ENCODE data around the gene VPS26C.
"Not testable (repeated sequence)": the region's sequence is repeated elsewhere in the genome, so short reads cannot be mapped to it uniquely, and the experiment has no call there.

Gene VPS26C

DNA sequence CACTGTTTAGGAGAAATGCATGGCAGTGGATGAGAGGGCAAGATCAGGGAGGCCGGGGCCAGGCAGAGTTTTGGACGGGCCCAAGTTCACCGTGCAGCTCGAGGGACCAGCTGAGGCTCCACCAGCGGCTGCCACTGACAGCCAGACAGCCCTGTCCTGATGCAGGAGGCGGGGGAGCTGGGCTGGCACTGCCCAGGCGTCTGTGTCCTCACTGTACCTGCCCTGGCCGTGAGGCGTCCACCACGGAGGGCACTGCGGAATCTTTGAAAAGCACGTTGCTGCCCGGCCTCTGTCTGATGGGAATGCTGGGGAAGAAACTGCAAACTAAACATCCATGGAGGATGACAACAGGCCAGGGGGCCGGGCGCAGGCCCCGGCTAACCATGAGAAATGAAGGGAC, 35.5 kb downstream of the VPS26C start:
- no peak for DNase-seq (ENCODE audit: low read depth, low spot score)

DNA sequence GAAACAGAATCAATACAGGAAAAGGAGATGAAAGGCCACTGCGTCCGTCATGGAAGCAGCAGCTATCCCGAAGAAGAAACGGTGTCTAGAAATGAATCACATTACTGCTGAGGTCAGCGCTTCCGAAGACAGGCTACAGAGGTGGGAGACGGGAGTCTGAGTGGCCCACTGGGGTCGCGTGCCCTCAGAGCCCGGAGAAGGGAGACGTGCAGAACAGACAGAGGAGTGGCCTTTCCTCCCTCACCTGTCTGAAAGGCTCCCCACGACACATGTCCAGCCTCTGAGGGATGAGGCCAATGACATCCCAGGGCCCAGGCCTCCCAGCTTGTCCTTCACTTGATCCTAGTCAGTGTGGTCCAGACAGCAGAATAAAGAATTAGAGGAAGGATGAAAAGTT, 35.9 kb downstream of the VPS26C start:
- Histone ChIP-seq H3K9me3 (ENCODE audit: control insufficient read depth, insufficient read depth, low read length) (no peaks in the 10 kb centered on the region), H3K27me3 (ENCODE audit: control insufficient read depth, insufficient read depth, low read length) (no peaks in the 10 kb centered on the region), H3K4me1 (ENCODE audit: control insufficient read depth, insufficient read depth, low read length) (no peaks in the 10 kb centered on the region), H3K36me3 (ENCODE audit: control insufficient read depth, insufficient read depth, low read length) (peaks cover 26% of the 10 kb centered on the region), H3K27ac (ENCODE audit: low read length) (no peak overlapping the region), H3K4me3 (ENCODE audit: low read length) (no peak overlapping the region)
- no CpG with 5 or more reads among the region's 12 CpGs for WGBS (ENCODE audit: insufficient coverage, insufficient read length)
- no peak for DNase-seq (ENCODE audit: low read depth, low spot score)

More for the DNA sequence above, 35.5 kb downstream of the VPS26C start:
- H3K27me3 ChIP-seq (ENCODE audit: control insufficient read depth, insufficient read depth, low read length) = no peaks in the 10 kb centered on the region
- H3K4me1 ChIP-seq (ENCODE audit: control insufficient read depth, insufficient read depth, low read length) = no peaks in the 10 kb centered on the region
- no peak overlapping the region for H3K27ac ChIP-seq (ENCODE audit: low read length)
- no peaks in the 10 kb centered on the region for H3K9me3 ChIP-seq (ENCODE audit: control insufficient read depth, insufficient read depth, low read length)
- no peak overlapping the region for H3K4me3 ChIP-seq (ENCODE audit: low read length)
- peaks cover 23% of the 10 kb centered on the region for H3K36me3 ChIP-seq (ENCODE audit: control insufficient read depth, insufficient read depth, low read length)
- no CpG with 5 or more reads among the region's 16 CpGs for WGBS (ENCODE audit: insufficient coverage, insufficient read length)

DNA sequence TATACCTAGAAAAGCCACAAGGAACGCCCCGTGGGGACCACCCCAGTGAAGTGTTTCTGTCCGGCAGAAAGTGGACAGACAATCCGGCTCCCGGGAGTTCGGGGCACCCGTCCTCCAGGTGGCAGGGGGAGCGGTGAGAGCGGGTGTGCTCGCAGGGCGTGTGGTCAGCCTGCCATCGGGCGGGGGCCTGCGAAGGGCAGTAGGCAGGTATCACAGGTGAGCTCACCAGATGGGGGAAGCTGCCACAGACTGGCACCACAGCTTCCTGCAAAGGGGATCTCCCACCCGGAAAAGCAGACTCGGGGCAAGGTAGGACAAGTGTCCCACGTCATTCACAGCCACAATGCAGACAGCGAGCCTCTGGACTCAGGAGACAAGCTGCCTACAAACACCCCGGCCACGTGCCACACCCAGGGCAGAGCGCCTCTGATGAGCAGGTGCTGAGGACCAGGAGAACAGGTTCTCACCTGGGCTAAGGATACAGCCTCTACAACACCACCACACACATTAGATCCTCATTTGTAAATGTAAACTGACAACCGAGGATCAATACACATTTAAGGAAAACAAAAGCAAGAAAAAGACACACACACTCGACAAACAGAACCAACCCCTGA, 36.4 kb downstream of the VPS26C start:
- H3K9me3 ChIP-seq (ENCODE audit: control insufficient read depth, insufficient read depth, low read length) = no peaks in the 10 kb centered on the region
- H3K36me3 ChIP-seq (ENCODE audit: control insufficient read depth, insufficient read depth, low read length) = peaks cover 30% of the 10 kb centered on the region
- H3K27ac ChIP-seq (ENCODE audit: low read length) = no peak overlapping the region
- H3K4me1 ChIP-seq (ENCODE audit: control insufficient read depth, insufficient read depth, low read length) = no peaks in the 10 kb centered on the region
- H3K27me3 ChIP-seq (ENCODE audit: control insufficient read depth, insufficient read depth, low read length) = no peaks in the 10 kb centered on the region
- DNase-seq (ENCODE audit: low read depth, low spot score) = no peak
- no peak overlapping the region for H3K4me3 ChIP-seq (ENCODE audit: low read length)
- no CpG with 5 or more reads among the region's 23 CpGs for WGBS (ENCODE audit: insufficient coverage, insufficient read length)

DNA sequence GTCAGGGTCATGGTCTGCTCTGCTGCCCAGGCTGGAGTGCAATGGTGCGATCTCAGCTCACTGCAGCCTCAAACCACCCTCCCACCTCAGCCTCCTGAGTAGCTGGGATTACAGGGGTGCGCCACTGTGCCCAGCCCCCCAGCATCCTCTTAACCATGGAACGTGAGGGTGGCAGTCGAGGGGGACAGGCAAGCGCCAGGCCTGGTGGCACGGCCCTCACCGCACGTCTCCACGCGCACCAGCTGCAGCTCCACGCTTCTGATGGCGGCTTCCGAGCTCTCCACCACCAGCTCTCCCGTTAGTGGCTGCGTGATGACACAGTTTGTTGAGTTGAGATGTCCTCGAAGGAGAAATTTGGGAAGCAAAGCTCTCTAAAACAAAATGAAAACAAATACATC, 39.1 kb downstream of the VPS26C start:
- no CpG with 5 or more reads among the region's 16 CpGs for WGBS (ENCODE audit: insufficient coverage, insufficient read length)
- H3K27ac ChIP-seq (ENCODE audit: low read length) = no peak overlapping the region
- DNase-seq (ENCODE audit: low read depth, low spot score) = no peak
- H3K27me3 ChIP-seq (ENCODE audit: control insufficient read depth, insufficient read depth, low read length) = no peaks in the 10 kb centered on the region
- H3K9me3 ChIP-seq (ENCODE audit: control insufficient read depth, insufficient read depth, low read length) = no peaks in the 10 kb centered on the region
- no peak overlapping the region for H3K4me3 ChIP-seq (ENCODE audit: low read length)
- peaks cover 40% of the 10 kb centered on the region for H3K36me3 ChIP-seq (ENCODE audit: control insufficient read depth, insufficient read depth, low read length)
- H3K4me1 ChIP-seq (ENCODE audit: control insufficient read depth, insufficient read depth, low read length) = no peaks in the 10 kb centered on the region

DNA sequence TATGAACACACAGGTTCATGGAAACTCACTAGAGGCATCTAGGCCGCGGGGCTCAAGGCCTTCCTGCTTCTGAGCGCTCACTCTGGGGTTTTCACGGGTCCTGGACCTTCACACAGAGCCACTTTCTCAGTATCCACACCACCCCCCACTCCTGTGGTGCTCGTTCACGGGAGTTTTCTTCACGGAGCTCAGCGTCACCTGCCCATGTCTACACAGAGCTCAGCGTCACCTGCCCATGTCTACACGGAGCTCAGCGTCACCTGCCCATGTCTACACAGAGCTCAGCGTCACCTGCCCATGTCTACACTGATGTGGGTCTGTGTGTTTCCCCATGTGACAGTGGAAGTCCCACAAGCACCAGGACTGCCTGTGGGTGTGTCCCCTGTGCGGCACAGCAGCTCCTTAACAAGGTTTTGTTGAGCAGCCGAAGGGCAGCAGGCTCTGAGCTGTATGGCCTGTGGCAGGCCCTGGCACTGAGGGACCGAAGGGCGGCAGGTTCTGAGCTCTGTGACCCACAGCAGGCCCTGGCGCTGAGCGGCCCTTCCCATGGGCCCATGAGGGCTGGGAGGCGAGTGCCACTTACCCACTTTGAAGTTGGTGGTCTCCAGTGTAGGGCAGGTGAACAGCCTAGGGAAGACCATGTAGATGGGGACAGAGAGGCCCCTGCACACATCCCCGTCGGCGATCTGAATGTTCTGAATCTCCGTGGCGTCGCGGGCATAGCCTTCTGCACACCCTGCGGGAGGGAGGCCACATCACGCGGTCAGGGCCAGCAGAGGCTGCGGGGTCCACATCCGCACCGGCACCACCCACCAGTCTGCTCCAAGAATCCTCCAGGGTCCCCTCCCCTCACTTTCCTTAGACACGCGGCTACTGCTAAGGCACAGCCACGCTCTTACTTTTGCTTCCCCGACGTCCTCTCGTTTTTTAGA, 39.8 kb downstream of the VPS26C start:
- no peaks in the 10 kb centered on the region for H3K27me3 ChIP-seq (ENCODE audit: control insufficient read depth, insufficient read depth, low read length)
- H3K9me3 ChIP-seq (ENCODE audit: control insufficient read depth, insufficient read depth, low read length) = no peaks in the 10 kb centered on the region
- H3K4me3 ChIP-seq (ENCODE audit: low read length) = no peak overlapping the region
- peaks cover 38% of the 10 kb centered on the region for H3K36me3 ChIP-seq (ENCODE audit: control insufficient read depth, insufficient read depth, low read length)
- WGBS (ENCODE audit: insufficient coverage, insufficient read length) = no CpG with 5 or more reads among the region's 38 CpGs
- no peaks in the 10 kb centered on the region for H3K4me1 ChIP-seq (ENCODE audit: control insufficient read depth, insufficient read depth, low read length)
- no peak for DNase-seq (ENCODE audit: low read depth, low spot score)
- no peak overlapping the region for H3K27ac ChIP-seq (ENCODE audit: low read length)

DNA sequence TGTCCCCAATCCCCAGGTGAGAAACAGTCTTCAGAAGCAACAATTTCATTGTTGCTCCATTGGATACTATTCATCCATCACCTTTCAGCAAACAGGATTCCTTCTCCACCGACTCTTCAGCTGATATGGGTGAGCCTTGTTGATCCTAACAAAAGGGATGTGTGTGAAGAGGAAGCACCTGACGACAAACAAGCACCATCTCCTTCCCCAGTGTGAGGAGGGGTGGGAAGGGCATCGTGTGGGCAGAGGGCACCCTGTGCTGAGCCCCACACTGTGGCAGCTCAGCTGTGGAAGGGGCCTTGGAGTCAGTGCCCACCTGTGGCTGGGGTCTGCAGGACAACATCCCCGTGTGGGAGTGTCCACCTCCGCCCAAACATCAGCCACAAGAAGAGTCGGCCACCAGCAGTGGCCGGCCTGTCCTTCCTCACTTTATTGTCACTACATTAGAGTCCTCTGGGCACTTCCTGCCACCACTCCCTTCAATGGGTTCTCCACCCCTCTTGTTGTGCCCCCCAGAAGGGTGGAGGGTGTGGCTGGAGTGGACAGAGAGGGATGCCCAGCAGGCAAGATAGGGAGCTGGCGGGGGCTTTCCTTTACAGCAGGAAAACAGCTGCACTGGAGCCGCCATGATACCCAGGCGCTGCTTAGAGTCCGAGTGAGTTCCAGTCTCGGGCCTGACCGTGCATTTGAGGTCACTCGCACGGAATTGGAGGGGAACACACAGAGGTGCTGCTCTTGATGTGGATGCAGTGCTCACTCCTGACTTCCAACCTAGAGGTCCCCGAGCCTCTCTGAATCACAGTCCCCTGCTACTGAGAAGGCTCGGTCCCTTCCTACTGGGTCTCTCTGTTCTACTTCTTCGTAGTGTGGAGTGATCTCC, 40.9 kb downstream of the VPS26C start:
- Histone ChIP-seq H3K4me1 (ENCODE audit: control insufficient read depth, insufficient read depth, low read length) (no peaks in the 10 kb centered on the region), H3K9me3 (ENCODE audit: control insufficient read depth, insufficient read depth, low read length) (no peaks in the 10 kb centered on the region; the same call in 1 of the 2 replicates), H3K36me3 (ENCODE audit: control insufficient read depth, insufficient read depth, low read length) (peaks cover 32% of the 10 kb centered on the region), H3K4me3 (ENCODE audit: low read length) (no peak overlapping the region), H3K27me3 (ENCODE audit: control insufficient read depth, insufficient read depth, low read length) (no peaks in the 10 kb centered on the region), H3K27ac (ENCODE audit: low read length) (no peak overlapping the region)
- DNase-seq (ENCODE audit: low read depth, low spot score) = no peak
- WGBS (ENCODE audit: insufficient coverage, insufficient read length) = no CpG with 5 or more reads among the region's 18 CpGs

DNA sequence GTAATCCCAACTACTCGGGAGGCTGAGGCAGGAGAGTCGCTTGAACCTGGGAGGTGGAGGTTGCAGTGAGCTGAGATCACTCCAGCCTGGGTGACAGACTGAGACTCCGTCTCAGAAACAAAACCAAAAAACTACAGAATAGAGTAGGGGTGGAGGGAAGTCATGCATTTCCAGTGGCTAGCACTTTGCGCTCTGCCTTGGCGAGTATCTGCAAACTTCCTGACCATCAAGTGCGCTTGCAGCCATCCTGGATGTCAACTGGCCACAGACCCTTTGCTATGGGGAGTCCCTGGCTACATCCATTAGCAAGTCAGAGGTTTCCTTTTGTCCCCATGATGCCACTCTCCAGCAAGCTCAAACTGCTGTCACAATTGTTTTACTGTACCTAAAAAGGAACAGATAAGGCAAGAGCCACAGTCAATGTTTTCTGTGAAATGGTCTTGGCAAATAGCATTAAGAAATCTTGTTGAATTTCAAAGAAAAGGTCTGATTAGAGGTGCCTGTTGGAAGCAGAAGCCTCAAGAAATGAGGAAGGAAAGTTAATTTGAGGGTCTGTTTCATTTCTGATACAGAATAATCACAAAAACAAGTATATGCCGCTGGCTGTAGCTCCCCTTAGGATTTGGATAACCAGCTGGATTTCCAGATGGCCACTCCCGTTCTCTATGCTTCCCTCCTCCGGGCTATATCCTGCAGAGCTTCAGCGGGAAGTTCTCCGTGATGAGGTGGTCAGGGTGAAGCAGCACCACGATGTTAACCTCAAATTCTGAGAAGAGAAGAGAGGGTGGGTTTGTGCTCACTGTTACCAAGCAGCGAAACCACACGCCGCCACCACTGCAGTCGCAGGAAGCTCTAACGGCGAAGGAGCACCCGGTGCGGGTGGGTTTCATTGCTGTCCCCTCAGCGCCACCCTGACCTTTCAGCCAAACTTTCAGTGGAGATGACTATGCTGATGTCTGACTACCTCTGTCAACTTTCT, 42.0 kb downstream of the VPS26C start:
- H3K4me3 ChIP-seq (ENCODE audit: low read length) = no peak overlapping the region
- peaks cover 27% of the 10 kb centered on the region for H3K36me3 ChIP-seq (ENCODE audit: control insufficient read depth, insufficient read depth, low read length)
- no peaks in the 10 kb centered on the region for H3K4me1 ChIP-seq (ENCODE audit: control insufficient read depth, insufficient read depth, low read length)
- no peak overlapping the region for H3K27ac ChIP-seq (ENCODE audit: low read length)
- no peak for DNase-seq (ENCODE audit: low read depth, low spot score)
- WGBS (ENCODE audit: insufficient coverage, insufficient read length) = no CpG with 5 or more reads among the region's 21 CpGs
- H3K27me3 ChIP-seq (ENCODE audit: control insufficient read depth, insufficient read depth, low read length) = no peaks in the 10 kb centered on the region; the same call in 1 of the 2 replicates
- no peaks in the 10 kb centered on the region; the same call in 1 of the 2 replicates for H3K9me3 ChIP-seq (ENCODE audit: control insufficient read depth, insufficient read depth, low read length)

DNA sequence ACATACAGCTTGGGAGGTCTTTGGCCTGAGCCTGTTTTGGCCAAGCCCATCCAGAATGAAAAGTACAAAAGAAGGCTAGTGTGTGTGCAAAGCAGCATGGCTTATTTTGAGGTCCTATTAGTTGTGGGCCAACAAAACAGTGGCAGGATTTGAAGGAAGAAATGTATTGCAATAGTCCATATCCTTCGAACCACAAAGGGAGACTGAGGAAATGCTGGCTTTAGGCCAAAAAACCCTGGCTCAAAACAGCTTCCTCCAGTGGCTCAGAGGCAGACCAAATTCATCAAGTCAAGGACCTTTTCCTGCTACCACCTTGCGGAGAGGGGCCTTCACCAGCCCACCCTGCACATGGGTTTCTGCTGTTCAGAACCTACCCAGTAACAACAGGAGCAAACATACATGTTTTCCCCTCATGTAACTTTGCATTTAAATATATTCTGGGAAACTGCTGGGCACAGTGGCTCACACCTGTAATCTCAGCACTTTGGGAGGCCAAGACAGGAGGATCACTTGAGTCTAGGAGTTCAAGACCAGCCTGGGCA, 43.3 kb downstream of the VPS26C start:
- Histone ChIP-seq H3K9me3 (ENCODE audit: control insufficient read depth, insufficient read depth, low read length) (no peaks in the 10 kb centered on the region; the same call in 1 of the 2 replicates), H3K36me3 (ENCODE audit: control insufficient read depth, insufficient read depth, low read length) (peaks cover 27% of the 10 kb centered on the region), H3K4me3 (ENCODE audit: low read length) (no peak overlapping the region), H3K4me1 (ENCODE audit: control insufficient read depth, insufficient read depth, low read length) (no peaks in the 10 kb centered on the region), H3K27me3 (ENCODE audit: control insufficient read depth, insufficient read depth, low read length) (no peaks in the 10 kb centered on the region; the same call in 1 of the 2 replicates), H3K27ac (ENCODE audit: low read length) (no peak overlapping the region)
- DNase-seq (ENCODE audit: low read depth, low spot score) = no peak
- WGBS (ENCODE audit: insufficient coverage, insufficient read length) = no CpG with 5 or more reads among the region's 2 CpGs

DNA sequence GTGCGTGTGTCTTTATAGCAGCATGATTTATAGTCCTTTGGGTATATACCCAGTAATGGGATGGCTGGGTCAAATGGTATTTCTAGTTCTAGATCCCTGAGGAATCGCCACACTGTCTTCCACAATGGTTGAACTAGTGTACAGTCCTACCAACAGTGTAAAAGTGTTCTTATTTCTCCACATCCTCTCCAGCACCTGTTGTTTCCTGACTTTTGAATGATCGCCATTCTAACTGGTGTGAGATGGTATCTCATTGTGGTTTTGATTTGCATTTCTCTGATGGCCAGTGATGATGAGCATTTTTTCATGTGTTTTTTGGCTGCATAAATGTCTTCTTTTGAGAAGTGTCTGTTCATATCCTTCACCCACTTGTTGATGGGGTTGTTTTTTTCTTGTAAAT, 44.9 kb downstream of the VPS26C start:
- H3K4me3 ChIP-seq (ENCODE audit: low read length); H3K27ac ChIP-seq (ENCODE audit: low read length); H3K27me3 ChIP-seq (ENCODE audit: control insufficient read depth, insufficient read depth, low read length); H3K9me3 ChIP-seq (ENCODE audit: control insufficient read depth, insufficient read depth, low read length); H3K4me1 ChIP-seq (ENCODE audit: control insufficient read depth, insufficient read depth, low read length); DNase-seq (ENCODE audit: low read depth, low spot score): not testable (repeated sequence)
- peaks cover 21% of the 10 kb centered on the region for H3K36me3 ChIP-seq (ENCODE audit: control insufficient read depth, insufficient read depth, low read length)
- WGBS (ENCODE audit: insufficient coverage, insufficient read length) = no CpG with 5 or more reads among the region's 3 CpGs

Measured in iPS DF 6.9 (cell line).